Smooth muscle cell (in vitro differentiated cells): ENCODE results near the gene TMEM238. TPM values are rescaled to one million over a fixed set of nuclear protein-coding genes. Genes with fewer than 3 reads are reported as not detected.

ENCODE experiments used
- DNase-seq: peaks from one replicate; lab custom pipeline; 2025; ENCODE audit not compliant: unreplicated experiment; lab: John Stamatoyannopoulos, UW
- H2AFZ ChIP-seq: fragments of 200-600 bp; sonication (generic); 2 replicates; pipeline ENCODE4 v1.6.0; 2016; ENCODE audit warnings: antibody characterized with exemption, low read depth, mild to moderate bottlenecking
- H3F3A ChIP-seq: fragments of 200-600 bp; sonication (generic); 2 replicates; pipeline ENCODE4 v1.6.0; 2017; ENCODE audit warnings: antibody characterized with exemption, low read depth
- H3K27ac ChIP-seq: fragments of 200-600 bp; sonication (generic); 2 replicates; pipeline ENCODE4 v1.5.1; 2016; ENCODE audit warnings: low read depth, mild to moderate bottlenecking
- H3K27me3 ChIP-seq: fragments of 200-600 bp; sonication (generic); 2 replicates; pipeline ENCODE4 v1.6.1; 2016; ENCODE audit warnings: low read depth, mild to moderate bottlenecking
- H3K36me3 ChIP-seq: fragments of 200-600 bp; sonication (generic); 2 replicates; pipeline ENCODE4 v1.5.1; 2016; ENCODE audit warnings: low read depth
- H3K4me1 ChIP-seq: fragments of 200-600 bp; sonication (generic); 2 replicates; pipeline ENCODE4 v1.5.1; 2016; ENCODE audit warnings: low read depth
- H3K4me2 ChIP-seq: fragments of 200-600 bp; sonication (generic); 2 replicates; pipeline ENCODE4 v1.6.0; 2016; ENCODE audit warnings: mild to moderate bottlenecking
- H3K4me3 ChIP-seq: fragments of 200-600 bp; sonication (generic); 2 replicates; pipeline ENCODE4 v1.5.1; 2016; ENCODE audit warnings: mild to moderate bottlenecking
- H3K79me2 ChIP-seq: fragments of 200-600 bp; sonication (generic); 2 replicates; pipeline ENCODE4 v1.6.0; 2016; ENCODE audit warnings: low read depth, mild to moderate bottlenecking
- H3K9ac ChIP-seq: fragments of 200-600 bp; sonication (generic); 2 replicates; pipeline ENCODE4 v1.6.0; 2016; ENCODE audit warnings: low read depth
- H3K9me3 ChIP-seq: fragments of 200-600 bp; sonication (generic); replicated peaks from 2 replicates; pipeline ENCODE4 v1.5.1; 2016; ENCODE audit warnings: low read depth
- H4K20me1 ChIP-seq: fragments of 200-600 bp; sonication (generic); 2 replicates; pipeline ENCODE4 v1.6.0; 2016; ENCODE audit warnings: low read depth
- WGBS: methylation state at CpG from one replicate; pipeline ENCODE4 v1.1.7; 2016; ENCODE audit warnings: low lambda C conversion rate; 5-methylcytosine and 5-hydroxymethylcytosine counted together
- polyA plus RNA-seq: library from polyadenylated mRNA; unstranded; fragments of >200 nt; fragmentation: Nextera tagmentation; extraction: Ambion mirVana; gene quantifications from 2 replicates; pipeline ENCODE4 v1.2.1, GENCODE V29; 2016
- total RNA-seq: library from RNA; depleted of rRNA; stranded (reverse); fragments of >200 nt; gene quantifications from 2 replicates; pipeline ENCODE4 v1.2.3, GENCODE V29; 2014
- TF ChIP-seq, protein P1 (sequence below): fragments of 200-600 bp; sonication (generic); IDR thresholded peaks from 2 replicates; pipeline ENCODE4 v1.5.1; 2017; ENCODE audit warnings: borderline replicate concordance, mild to moderate bottlenecking, antibody characterized with exemption; ENCODE audit not compliant: insufficient read depth, poor library complexity, severe bottlenecking

TMEM238 gene
- total and polyA plus RNA-seq, 2 experiments from 2014 or later: 2.6 to 3.3 TPM

DNA sequence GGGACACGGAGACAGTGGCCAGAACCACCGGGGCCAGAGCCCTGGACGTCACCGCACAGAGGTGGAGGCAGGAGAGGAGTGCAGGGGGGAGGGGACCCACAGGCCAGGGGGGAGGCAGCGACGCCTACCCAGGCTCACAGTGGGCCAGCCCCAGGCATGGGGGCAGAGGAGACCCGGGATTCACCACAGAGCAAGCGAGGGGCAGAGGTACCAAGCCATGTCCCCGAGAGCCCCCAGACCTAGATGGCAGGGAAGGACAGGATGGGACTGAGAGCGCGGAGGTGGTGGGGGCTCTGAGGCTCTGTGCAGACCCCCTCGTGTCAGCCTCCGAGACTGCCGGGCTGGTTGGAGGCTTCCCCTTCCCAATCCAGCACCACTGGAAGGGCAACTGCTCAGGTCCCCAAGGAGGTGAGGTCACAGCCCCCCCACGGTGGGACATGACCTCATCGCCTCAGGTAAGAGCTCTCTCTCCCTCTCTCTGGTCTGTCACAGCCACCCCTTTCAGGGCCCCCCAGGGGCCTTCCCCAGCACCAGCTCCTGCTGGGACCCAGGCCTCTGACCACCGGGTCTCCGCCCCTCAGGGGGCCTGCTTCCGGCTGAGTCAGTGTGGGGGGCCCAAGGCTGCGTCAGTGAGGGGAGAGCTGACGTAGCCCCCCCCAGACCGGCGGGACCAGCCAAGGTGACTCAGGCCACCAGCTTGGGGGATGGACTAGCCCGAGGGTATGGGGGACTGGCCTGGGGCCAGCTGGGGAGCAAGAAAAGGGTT lies 11.6 kb downstream of the TMEM238 start:
- no peaks in the 10 kb centered on the region for H3K36me3 ChIP-seq
- H3K4me3 ChIP-seq: no peak overlapping the region
- H3K79me2 ChIP-seq: peaks cover 4% of the 10 kb centered on the region
- no peaks in the 10 kb centered on the region for H3K9me3 ChIP-seq
- H3K9ac ChIP-seq: peak overlapping the region; percentile 83
- peak; percentile 62 for DNase-seq
- peak overlapping the region; percentile 76 for H3K4me2 ChIP-seq
- peaks cover 10% of the 10 kb centered on the region for H4K20me1 ChIP-seq
- TF ChIP-seq, protein P1, sequence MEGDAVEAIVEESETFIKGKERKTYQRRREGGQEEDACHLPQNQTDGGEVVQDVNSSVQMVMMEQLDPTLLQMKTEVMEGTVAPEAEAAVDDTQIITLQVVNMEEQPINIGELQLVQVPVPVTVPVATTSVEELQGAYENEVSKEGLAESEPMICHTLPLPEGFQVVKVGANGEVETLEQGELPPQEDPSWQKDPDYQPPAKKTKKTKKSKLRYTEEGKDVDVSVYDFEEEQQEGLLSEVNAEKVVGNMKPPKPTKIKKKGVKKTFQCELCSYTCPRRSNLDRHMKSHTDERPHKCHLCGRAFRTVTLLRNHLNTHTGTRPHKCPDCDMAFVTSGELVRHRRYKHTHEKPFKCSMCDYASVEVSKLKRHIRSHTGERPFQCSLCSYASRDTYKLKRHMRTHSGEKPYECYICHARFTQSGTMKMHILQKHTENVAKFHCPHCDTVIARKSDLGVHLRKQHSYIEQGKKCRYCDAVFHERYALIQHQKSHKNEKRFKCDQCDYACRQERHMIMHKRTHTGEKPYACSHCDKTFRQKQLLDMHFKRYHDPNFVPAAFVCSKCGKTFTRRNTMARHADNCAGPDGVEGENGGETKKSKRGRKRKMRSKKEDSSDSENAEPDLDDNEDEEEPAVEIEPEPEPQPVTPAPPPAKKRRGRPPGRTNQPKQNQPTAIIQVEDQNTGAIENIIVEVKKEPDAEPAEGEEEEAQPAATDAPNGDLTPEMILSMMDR: no peak
- WGBS: 38% methylated on average over 23 of the region's 24 CpGs
- no peak overlapping the region for H2AFZ ChIP-seq
- H3K27me3 ChIP-seq: no peaks in the 10 kb centered on the region
- H3K4me1 ChIP-seq: peaks cover 36% of the 10 kb centered on the region
- peak overlapping the region; percentile 97 for H3K27ac ChIP-seq
- H3F3A ChIP-seq: peaks cover 17% of the 10 kb centered on the region

DNA sequence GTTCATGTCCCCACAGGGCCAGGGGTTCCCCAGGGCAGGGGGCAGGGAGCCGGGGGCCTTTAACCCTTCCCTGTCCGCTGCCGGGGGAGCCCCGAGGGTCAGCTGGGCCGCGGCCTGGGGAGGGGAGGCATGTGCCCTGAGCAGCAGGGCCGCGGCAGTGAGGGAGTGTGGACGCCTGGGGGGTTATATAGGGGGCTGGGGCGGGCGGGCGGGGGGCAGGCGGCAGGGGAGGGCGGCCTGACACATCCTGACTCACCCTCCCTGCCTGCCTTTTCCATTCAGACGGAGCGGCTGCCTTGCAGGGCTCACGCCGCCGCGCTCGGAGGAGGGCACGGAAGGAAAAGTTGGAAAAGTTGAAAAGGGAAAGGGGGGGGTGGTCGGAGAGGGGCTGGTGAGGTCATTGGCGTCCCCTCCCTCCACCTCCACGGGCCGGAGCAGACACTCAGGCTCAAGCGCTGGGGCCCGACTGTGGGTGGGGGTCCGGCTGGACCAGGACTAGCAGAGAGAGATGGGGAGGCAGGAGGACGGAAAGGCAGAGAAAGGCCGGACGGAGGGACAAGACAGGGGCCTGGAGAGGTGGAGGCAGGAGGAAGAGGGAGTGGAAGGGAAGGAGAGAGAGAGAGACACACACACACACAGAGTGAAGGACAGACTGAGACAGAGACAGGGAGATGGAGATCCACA lies 13.6 kb downstream of the TMEM238 start, which contains the start of gene IL11:
IL11 (minus strand) TSS at position 159 of the 684 bp plus-strand sequence; CDS start at position 6, 153 bp downstream.
- Histone ChIP-seq H3K4me2 (peak within 1 kb of the TSS; percentile 99), H3K79me2 (peaks cover 4% of the 10 kb centered on the region), H3F3A (peaks cover 27% of the 10 kb centered on the region), H3K27me3 (no peaks in the 10 kb centered on the region), H3K4me3 (peak within 1 kb of the TSS; percentile 88), H4K20me1 (peaks cover 24% of the 10 kb centered on the region), H3K9ac (peak within 1 kb of the TSS; percentile 96), H3K4me1 (peaks cover 22% of the 10 kb centered on the region), H3K36me3 (no peaks in the 10 kb centered on the region), H3K27ac (peak within 1 kb of the TSS; percentile 97), H2AFZ (no peak within 1 kb of the TSS), H3K9me3 (no peaks in the 10 kb centered on the region)
- WGBS: 2% methylated on average over 15 of the region's 32 CpGs
- TF ChIP-seq, protein P1: no peak
- DNase-seq: peak; percentile 87

DNA sequence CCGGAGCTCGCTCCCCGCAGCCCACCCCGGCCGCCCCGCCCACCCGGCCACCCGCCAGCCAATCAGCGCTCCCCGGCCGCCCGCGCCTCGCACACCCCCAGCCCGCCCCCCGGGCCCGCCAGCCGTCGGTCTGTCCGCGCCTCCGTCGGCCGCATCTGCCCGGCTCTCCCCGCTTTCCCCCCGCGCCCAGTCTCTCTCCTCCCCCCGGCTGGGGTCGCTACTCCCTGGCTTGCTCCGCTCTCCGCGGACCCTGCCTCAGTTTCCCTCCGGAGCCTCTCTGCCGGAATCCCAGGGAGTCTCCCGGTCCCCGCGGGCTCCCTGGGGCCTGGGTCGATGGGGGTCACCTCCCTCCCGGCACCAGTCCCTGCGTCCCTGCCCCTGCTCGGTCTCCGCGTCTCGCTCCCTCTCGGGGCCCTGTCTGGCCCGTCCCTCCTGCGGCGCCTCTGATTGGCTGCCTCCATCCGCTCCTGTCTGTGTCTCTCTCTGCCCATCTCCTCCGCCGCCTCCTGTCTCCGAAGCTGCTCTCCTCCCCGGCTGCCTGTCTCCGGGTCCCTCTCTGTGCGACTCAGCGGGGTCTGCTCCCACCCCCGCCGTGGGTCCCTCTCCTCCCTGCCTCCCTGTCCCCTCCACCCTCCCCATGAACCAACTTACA lies 14.3 kb downstream of the TMEM238 start:
- H3K9me3 ChIP-seq: no peaks in the 10 kb centered on the region
- H3K27ac ChIP-seq: peak overlapping the region; percentile 97
- H3K36me3 ChIP-seq: no peaks in the 10 kb centered on the region
- peaks cover 29% of the 10 kb centered on the region for H4K20me1 ChIP-seq
- H3K4me3 ChIP-seq: peak overlapping the region; percentile 88
- H3F3A ChIP-seq: peaks cover 31% of the 10 kb centered on the region
- WGBS: 2% methylated on average over 23 of the region's 59 CpGs
- peak overlapping the region; percentile 99 for H3K4me2 ChIP-seq
- H3K9ac ChIP-seq: peak overlapping the region; percentile 96
- H2AFZ ChIP-seq: no peak overlapping the region
- DNase-seq: no peak
- TF ChIP-seq, protein P1: no peak
- no peaks in the 10 kb centered on the region for H3K27me3 ChIP-seq
- H3K79me2 ChIP-seq: peaks cover 4% of the 10 kb centered on the region
- peaks cover 22% of the 10 kb centered on the region for H3K4me1 ChIP-seq
